ENCODE results near the gene CDK5.
A peak's percentile ranks its signal among the peaks of the same experiment; 100 is the strongest.

Gene CDK5

GRCh38 chr7:151086802-151087244, 29.1 kb upstream of the CDK5 start:
- no peak for DNase-seq (ENCODE audit: low read depth)

GRCh38 chr7:151085691-151086620, 28.3 kb upstream of the CDK5 start, which contains the start of gene AGAP3:
AGAP3 (plus strand) TSS chr7:151086475; CDS start chr7:151086742, 267 bp downstream.
- DNase-seq (ENCODE audit: low read depth): peak; percentile 31

GRCh38 chr7:151085329-151085690, 27.6 kb upstream of the CDK5 start:
- DNase-seq (ENCODE audit: low read depth): no peak

- DNase-seq (ENCODE audit: low read depth): no peak
These were observed 26.1 kb upstream of the CDK5 start for GRCh38 chr7:151083824-151084160.

- DNase-seq (ENCODE audit: low read depth): peak; percentile 76
These were observed 25.6 kb upstream of the CDK5 start, which contains the start of gene TMUB1 for GRCh38 chr7:151083071-151083823. TMUB1 (minus strand) TSS chr7:151083493; CDS start chr7:151082563, 930 bp downstream.

- no peak for DNase-seq (ENCODE audit: low read depth)
These were observed 24.7 kb upstream of the CDK5 start for GRCh38 chr7:151082141-151083070.

- no peak for DNase-seq (ENCODE audit: low read depth)
These were observed 23.7 kb upstream of the CDK5 start for GRCh38 chr7:151081170-151082101.

- DNase-seq (ENCODE audit: low read depth): peak; percentile 79
These were observed 22.9 kb upstream of the CDK5 start, which contains the start of gene FASTK for GRCh38 chr7:151080522-151081169. FASTK (minus strand) TSS chr7:151080809; CDS start chr7:151080766, 43 bp downstream.

GRCh38 chr7:151080067-151080521, 22.4 kb upstream of the CDK5 start:
- no peak for DNase-seq (ENCODE audit: low read depth)

GRCh38 chr7:151079199-151079910, 21.7 kb upstream of the CDK5 start:
- DNase-seq (ENCODE audit: low read depth): no peak

GRCh38 chr7:151078233-151079040, 20.7 kb upstream of the CDK5 start:
- no peak for DNase-seq (ENCODE audit: low read depth)

GRCh38 chr7:151077705-151078232, 20.1 kb upstream of the CDK5 start:
- DNase-seq (ENCODE audit: low read depth): no peak

- DNase-seq (ENCODE audit: low read depth): no peak
These were observed 19.4 kb upstream of the CDK5 start for GRCh38 chr7:151076863-151077704.

- no peak for DNase-seq (ENCODE audit: low read depth)
These were observed 18.3 kb upstream of the CDK5 start for GRCh38 chr7:151075978-151076426.

GRCh38 chr7:151075662-151075971, 17.9 kb upstream of the CDK5 start:
- DNase-seq (ENCODE audit: low read depth): no peak

- no peak for DNase-seq (ENCODE audit: low read depth)
These were observed 17.3 kb upstream of the CDK5 start for GRCh38 chr7:151074817-151075661.
